HepG2 (cell line): ENCODE data around the gene RASIP1. TPM values are rescaled to one million over a fixed set of nuclear protein-coding genes. Genes with fewer than 3 reads are reported as not detected.

Experiments
- ATF3 ChIP-seq: sonication (generic); formaldehyde crosslinking; IDR thresholded peaks from 2 replicates; pipeline ENCODE4 v1.4.0; 2020; ENCODE audit warnings: missing genetic modification reagents
- HOXA3 ChIP-seq: sonication (generic); formaldehyde crosslinking; IDR thresholded peaks from 2 replicates; pipeline ENCODE4 v1.5.0; 2020; ENCODE audit warnings: missing genetic modification reagents
- KLF15 ChIP-seq: sonication (generic); formaldehyde crosslinking; IDR thresholded peaks from 2 replicates; pipeline ENCODE4 v1.8.1; 2023; ENCODE audit warnings: borderline replicate concordance, mild to moderate bottlenecking, inconsistent platforms, missing genetic modification reagents, mixed read lengths
- LCORL ChIP-seq, 2 experiments: fragments of 450-650 bp in 1 of 2; sonication (generic) in 1 of 2; formaldehyde crosslinking in 1 of 2; IDR thresholded peaks; 2 replicates each; pipeline versions ENCODE4 v1.5.0 to v1.6.1; 2017 to 2020; ENCODE audit warnings: antibody characterized with exemption in 1 of 2, missing genetic modification reagents in 1 of 2
- NCOR1 ChIP-seq: fragments of 200-600 bp; sonication (generic); IDR thresholded peaks from 2 replicates; pipeline ENCODE4 v1.7.0; 2017; ENCODE audit warnings: antibody characterized with exemption, low read length, borderline replicate concordance
- PBX2 ChIP-seq: IDR thresholded peaks from 2 replicates; pipeline ENCODE4 v1.6.1; 2016; ENCODE audit warnings: control low read depth
- RNF2 ChIP-seq: fragments of 450-650 bp; conservative IDR thresholded peaks from 2 replicates; pipeline ENCODE4 v1.6.1; 2016; ENCODE audit warnings: low read depth
- SAP130 ChIP-seq: IDR thresholded peaks from 2 replicates; pipeline ENCODE4 v1.6.1; 2016; ENCODE audit warnings: low read depth
- SKI ChIP-seq: fragments of 450-650 bp; IDR thresholded peaks from one replicate; pipeline ENCODE4 v1.6.1; 2018; ENCODE audit warnings: mild to moderate bottlenecking; ENCODE audit not compliant: partially characterized antibody
- THAP11 ChIP-seq: IDR thresholded peaks from 2 replicates; pipeline ENCODE4 v1.6.1; 2016; ENCODE audit warnings: missing biosample characterization, missing genetic modification reagents
- THAP9 ChIP-seq: sonication (generic); formaldehyde crosslinking; IDR thresholded peaks from 2 replicates; pipeline ENCODE4; 2020; ENCODE audit warnings: missing genetic modification reagents, mild to moderate bottlenecking, borderline replicate concordance
- YEATS2 ChIP-seq: sonication (generic); formaldehyde crosslinking; IDR thresholded peaks from 2 replicates; pipeline ENCODE4 v1.4.0; 2020; ENCODE audit warnings: missing genetic modification reagents, borderline replicate concordance
- ZBTB3 ChIP-seq: sonication (generic); formaldehyde crosslinking; IDR thresholded peaks from 2 replicates; pipeline ENCODE4 v1.4.0; 2020; ENCODE audit warnings: low read depth, mild to moderate bottlenecking, moderate library complexity, missing genetic modification reagents, borderline replicate concordance
- ZBTB34 ChIP-seq: sonication (generic); formaldehyde crosslinking; IDR thresholded peaks from 2 replicates; pipeline ENCODE4 v1.8.0; 2022; ENCODE audit warnings: mild to moderate bottlenecking, missing genetic modification reagents
- ZNF160 ChIP-seq: sonication (generic); formaldehyde crosslinking; IDR thresholded peaks from 2 replicates; pipeline ENCODE4 v1.8.0; 2022; ENCODE audit warnings: mild to moderate bottlenecking, inconsistent platforms, missing genetic modification reagents
- ZNF296 ChIP-seq: sonication (generic); formaldehyde crosslinking; conservative IDR thresholded peaks from 2 replicates; pipeline ENCODE4 v1.5.0; 2020; ENCODE audit warnings: mild to moderate bottlenecking, missing genetic modification reagents
- ZNF317 ChIP-seq: sonication (generic); formaldehyde crosslinking; IDR thresholded peaks from 2 replicates; pipeline ENCODE4 v1.5.0; 2020; ENCODE audit warnings: mild to moderate bottlenecking, missing genetic modification reagents
- ZNF441 ChIP-seq: sonication (generic); formaldehyde crosslinking; IDR thresholded peaks from 2 replicates; pipeline ENCODE4 v1.7.0; 2021; ENCODE audit warnings: missing genetic modification reagents, borderline replicate concordance
- ZNF547 ChIP-seq: sonication (generic); formaldehyde crosslinking; IDR thresholded peaks from 2 replicates; pipeline ENCODE4 v1.5.1; 2020; ENCODE audit warnings: mild to moderate bottlenecking, missing genetic modification reagents
- ZNF83 ChIP-seq: sonication (generic); formaldehyde crosslinking; IDR thresholded peaks from 2 replicates; pipeline ENCODE4 v1.4.0; 2020; ENCODE audit warnings: missing genetic modification reagents, mild to moderate bottlenecking, borderline replicate concordance
- ZXDC ChIP-seq: sonication (generic); formaldehyde crosslinking; IDR thresholded peaks from 2 replicates; pipeline ENCODE4 v1.5.0; 2020; ENCODE audit warnings: mild to moderate bottlenecking, missing genetic modification reagents
- polyA plus RNA-seq, 8 experiments: library from polyadenylated mRNA; depleted of rRNA in 3 of 8; stranded (reverse) in 7 of 8; unstranded in 1 of 8; fragments of >200 nt; fragmentation: Illumina TruSeq in 4 of 8; extraction: Trizol in 4 of 8; gene quantifications; 2 replicates each; pipeline versions ENCODE4 v1.2.1 to v1.2.3, GENCODE V29; 2011 to 2016; ENCODE audit warnings: low read depth in 4 of 8, missing spikeins in 1 of 8, mixed read lengths in 1 of 8; ENCODE audit not compliant: insufficient read depth in 1 of 8
- total RNA-seq, 5 experiments: library from RNA; depleted of rRNA; stranded (reverse); fragments of >200 nt; fragmentation: Illumina TruSeq; extraction: Trizol; gene quantifications; 2 replicates each; pipeline ENCODE4 v1.2.3, GENCODE V29; 2016; ENCODE audit warnings: low read depth in 1 of 5

Gene RASIP1
- total and polyA plus RNA-seq, 2 of the 13 experiments (the other 11 are each of a cell fraction or from before 2014, with no cell fraction given), result 0.44 to 0.58 TPM

GRCh38 chr19:48745208-48745995 lies 5.0 kb upstream of the RASIP1 start (continued):
- TF ChIP-seq ZNF547 (CRISPR knock-in tag) (no peak), THAP11 (peak; percentile 100), ZNF296 (no peak), THAP9 (CRISPR knock-in tag) (no peak), ZNF317 (CRISPR knock-in tag) (no peak), ATF3 (CRISPR knock-in tag) (no peak), ZBTB3 (CRISPR knock-in tag) (no peak), PBX2 (CRISPR knock-in tag) (no peak), ZNF83 (CRISPR knock-in tag) (no peak), NCOR1 (no peak), HOXA3 (CRISPR knock-in tag) (0 out of 2 replicates have a peak, but pooled peaks have one; percentile 12), ZNF441 (CRISPR knock-in tag) (no peak), ZNF160 (CRISPR knock-in tag) (no peak), RNF2 (no peak), KLF15 (CRISPR knock-in tag) (no peak), ZBTB34 (CRISPR knock-in tag) (no peak), LCORL (IDR thresholded peaks at IDR 0.05) (no peak), LCORL (CRISPR knock-in tag; IDR thresholded peaks at IDR 0.05) (no peak), SAP130 (CRISPR knock-in tag) (peak; percentile 23; the same call in 1 of the 2 replicates), SKI (no peak), YEATS2 (CRISPR knock-in tag) (no peak), ZXDC (CRISPR knock-in tag) (no peak)
